T-helper 1 cell (primary cell): Measurements from ENCODE around the gene EEF1B2.
"Not testable (repeated sequence)": the region's sequence is repeated elsewhere in the genome, so short reads cannot be mapped to it uniquely, and the experiment has no call there.

ENCODE experiments used
- DNase-seq, 5 donors: peaks; one replicate each; pipeline ENCODE4 v3.0.0-alpha.2; 2012 to 2020
- total RNA-seq, 4 donors: gene quantifications; one replicate each; lab custom pipeline; 2026; lab: John Stamatoyannopoulos, UW

The EEF1B2 gene
- 454 to 625 (median 573) reads per million in 4 donors for total RNA-seq

DNA sequence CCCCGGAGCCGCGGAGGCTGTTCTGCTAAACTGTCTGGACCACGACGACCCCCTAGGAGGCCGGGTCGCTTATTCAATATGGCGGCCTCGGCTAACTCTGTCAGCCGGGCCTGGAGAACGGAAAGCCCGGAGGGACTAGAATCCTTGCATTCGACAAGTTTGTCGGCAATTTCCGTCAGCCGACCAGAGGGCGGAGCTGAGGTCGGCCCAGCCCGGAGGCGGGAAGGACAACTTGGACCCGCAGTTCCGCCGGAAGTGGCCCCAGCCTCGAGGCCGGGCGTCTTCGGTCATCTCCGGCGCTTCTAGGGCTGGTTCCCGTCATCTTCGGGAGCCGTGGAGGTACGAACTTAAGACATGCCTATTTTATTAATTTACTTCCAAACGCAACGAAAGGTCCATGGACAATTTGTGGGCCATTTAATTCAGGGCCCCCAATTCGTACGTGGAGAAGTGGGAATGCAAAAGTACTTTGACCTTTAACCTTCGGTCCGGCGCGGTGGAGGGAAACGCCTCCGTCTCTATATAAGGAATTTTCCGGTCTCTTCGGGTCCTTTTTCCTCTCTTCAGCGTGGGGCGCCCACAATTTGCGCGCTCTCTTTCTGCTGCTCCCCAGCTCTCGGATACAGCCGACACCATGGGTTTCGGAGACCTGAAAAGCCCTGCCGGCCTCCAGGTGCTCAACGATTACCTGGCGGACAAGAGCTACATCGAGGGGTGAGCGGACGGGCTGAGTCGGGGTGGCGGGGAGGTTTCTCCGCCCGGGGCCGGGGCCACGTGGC, at the start of gene EEF1B2, which contains the start of gene NDUFS1:
Gene EEF1B2, plus strand, starts transcription at position 550 of the 779 bp plus-strand sequence. Its CDS starts 85 bp downstream, at position 635.
Gene NDUFS1, minus strand, starts transcription at position 99 of the 779 bp plus-strand sequence. CDS start 5,766 bp downstream, outside the sequence.
- peak; percentile 93 to 98 (median 96) for DNase-seq

- DNase-seq = no peak
Measured at GRCh38 chr2:206112108-206112507, 47.6 kb upstream of the EEF1B2 start.

DNA sequence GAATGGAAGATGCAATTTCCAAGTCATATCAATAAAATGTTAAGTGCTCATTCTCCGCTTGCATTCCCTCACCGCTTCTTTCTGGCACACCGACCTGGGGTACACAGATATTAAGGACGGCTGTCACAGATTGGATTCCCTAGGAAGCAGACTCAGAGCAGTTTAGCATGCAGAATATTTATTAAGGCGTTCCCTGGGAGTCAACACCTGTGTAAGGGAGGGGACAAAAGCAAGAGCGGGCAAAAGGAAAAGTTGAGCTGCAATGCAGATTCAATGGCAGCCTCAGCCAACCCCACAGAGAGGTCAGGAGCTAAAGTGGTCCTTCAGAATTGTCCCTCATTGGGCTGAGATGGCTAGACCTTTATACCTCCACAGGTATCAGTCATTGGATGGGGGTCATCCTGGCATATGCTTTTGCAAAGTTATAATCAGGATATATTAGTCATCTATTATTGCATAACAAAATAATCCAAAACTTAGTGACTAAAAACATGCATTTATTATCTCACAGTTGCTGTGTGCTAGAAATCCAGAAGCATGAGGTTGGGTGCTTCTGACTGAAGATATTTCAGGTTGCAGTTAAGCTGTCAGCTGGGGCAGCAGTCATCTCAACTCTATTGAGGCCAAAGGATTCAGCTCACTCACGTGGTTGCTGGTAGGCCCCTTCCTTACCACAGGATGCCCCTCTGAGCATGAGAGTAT, 46.7 kb upstream of the EEF1B2 start:
- no peak for DNase-seq

- no peak for DNase-seq
Measured at GRCh38 chr2:206115026-206115578, 44.6 kb upstream of the EEF1B2 start.

- no peak for DNase-seq
Measured at GRCh38 chr2:206116278-206116677, 43.4 kb upstream of the EEF1B2 start.

- not testable (repeated sequence) for DNase-seq
Measured at GRCh38 chr2:206122569-206122968, 37.1 kb upstream of the EEF1B2 start.

GRCh38 chr2:206125901-206126300, 33.8 kb upstream of the EEF1B2 start:
- DNase-seq = no peak

DNA sequence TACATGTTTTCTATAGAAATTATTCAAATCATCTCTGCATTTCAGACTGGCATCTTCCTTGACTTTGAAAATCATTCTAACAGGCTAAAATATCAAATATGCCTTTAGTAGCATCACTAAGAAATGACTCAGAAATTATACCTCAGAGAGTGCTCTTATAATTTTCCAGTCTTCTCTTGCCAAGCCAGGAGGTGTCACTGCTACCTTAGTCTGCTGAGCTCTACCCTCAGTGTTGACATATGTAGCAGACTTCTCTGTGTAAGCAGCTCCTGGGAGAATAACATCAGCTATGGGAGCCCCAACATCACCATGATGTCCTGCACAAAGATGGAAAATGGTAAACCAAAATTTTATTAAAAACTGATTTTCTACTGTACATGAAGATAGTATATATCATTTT, 32.0 kb upstream of the EEF1B2 start:
- peak in 1 of 5 donors; percentile 6 for DNase-seq

DNA sequence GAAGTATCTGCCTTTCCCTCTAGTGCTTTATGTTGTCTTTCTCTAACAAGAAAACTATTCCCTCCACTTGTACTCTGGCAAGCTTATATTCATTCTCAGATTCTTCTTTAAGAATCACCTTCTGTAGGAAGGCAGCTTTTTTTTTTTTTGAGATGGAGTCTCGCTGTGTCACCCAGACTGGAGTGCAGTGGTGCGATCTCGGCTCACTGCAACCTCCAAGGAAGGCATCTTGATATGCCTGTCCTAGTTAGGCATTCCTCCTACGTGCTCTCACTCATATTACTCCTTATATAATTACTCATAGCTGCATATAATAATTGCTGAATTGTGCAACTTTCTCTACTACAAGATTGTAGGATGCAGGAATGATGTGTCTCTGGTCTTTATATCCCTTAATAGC, 16.2 kb upstream of the EEF1B2 start:
- DNase-seq = no peak

DNA sequence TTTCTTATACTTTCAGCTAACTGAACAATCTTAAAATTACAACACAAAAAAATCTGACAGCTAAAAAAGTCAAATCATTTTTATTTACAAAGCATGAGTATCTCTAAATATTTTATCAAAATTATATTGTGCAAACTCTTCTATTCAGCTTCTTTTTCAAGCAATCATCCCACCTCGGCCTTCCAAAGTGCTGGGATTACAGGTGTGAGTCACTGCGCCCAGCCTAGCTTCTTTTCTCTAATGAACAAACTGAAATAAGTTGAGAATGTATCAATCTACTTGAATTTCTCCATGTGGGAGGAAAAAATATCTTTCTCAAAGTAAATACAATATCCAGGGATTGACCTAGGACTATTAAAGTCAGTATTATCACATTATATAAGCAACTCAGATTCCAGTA, 15.3 kb upstream of the EEF1B2 start:
- no peak for DNase-seq

DNA sequence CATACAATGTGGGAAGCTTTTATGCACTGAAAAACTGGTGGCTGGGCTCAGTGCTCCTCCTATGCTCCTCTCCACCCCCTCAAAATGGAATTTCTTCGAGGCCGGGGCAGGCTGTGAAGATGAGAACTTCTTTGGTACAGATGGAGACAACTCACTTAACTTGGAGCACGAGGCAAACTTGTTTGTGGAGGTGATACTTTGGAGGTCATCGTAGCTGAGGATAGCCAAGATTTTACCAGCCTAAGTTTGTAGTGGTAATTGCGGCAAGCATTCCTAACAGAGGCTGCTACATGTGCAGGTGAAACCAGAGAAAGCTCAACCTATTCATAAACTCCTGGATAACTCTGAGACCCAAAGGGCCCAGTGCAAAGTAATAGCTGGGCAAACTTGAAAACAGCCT, 14.0 kb upstream of the EEF1B2 start:
- no peak for DNase-seq

GRCh38 chr2:206149330-206149729, 10.4 kb upstream of the EEF1B2 start:
- no peak for DNase-seq

DNA sequence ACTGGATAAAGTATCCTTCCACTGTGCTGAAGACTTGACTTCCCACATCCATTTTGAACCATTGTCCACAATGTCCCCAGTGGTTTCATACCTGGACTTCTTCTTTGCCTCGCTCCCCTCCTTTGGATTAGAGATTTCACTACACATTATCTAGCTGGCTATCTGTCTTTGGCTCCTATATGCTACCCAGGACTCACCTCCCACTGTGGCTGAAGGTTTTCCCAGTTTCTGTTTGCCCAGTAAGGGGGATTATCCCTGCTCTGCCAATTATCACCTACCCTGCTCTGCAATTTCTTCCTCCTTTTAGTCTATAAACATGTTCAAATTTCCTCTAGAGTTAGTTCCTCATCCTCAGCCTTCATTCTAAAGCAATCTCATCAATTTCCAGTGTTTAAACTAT, 9.5 kb upstream of the EEF1B2 start:
- no peak for DNase-seq

GRCh38 chr2:206150631-206151030, 9.1 kb upstream of the EEF1B2 start:
- no peak for DNase-seq

DNA sequence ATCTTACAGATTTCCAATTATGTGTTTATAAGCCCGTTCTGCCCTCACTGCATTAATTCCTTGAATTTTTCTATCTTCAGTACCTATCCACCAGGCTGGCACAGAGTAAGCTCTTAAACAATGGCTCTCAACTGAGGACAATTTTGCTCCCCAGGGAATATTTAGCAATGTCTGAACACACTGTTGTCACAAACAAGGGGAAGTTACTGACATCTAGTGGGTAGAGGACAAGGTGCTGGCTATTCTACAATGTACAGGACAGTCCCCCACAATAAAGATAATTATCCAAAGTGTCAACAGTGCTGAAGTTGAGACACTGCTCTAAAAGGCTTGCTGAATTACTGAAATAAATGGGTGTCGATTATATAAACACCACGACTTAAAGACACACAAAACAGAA, 5.5 kb upstream of the EEF1B2 start:
- DNase-seq = no peak

GRCh38 chr2:206157014-206157413, 2.7 kb upstream of the EEF1B2 start:
- DNase-seq = not testable (repeated sequence)

DNA sequence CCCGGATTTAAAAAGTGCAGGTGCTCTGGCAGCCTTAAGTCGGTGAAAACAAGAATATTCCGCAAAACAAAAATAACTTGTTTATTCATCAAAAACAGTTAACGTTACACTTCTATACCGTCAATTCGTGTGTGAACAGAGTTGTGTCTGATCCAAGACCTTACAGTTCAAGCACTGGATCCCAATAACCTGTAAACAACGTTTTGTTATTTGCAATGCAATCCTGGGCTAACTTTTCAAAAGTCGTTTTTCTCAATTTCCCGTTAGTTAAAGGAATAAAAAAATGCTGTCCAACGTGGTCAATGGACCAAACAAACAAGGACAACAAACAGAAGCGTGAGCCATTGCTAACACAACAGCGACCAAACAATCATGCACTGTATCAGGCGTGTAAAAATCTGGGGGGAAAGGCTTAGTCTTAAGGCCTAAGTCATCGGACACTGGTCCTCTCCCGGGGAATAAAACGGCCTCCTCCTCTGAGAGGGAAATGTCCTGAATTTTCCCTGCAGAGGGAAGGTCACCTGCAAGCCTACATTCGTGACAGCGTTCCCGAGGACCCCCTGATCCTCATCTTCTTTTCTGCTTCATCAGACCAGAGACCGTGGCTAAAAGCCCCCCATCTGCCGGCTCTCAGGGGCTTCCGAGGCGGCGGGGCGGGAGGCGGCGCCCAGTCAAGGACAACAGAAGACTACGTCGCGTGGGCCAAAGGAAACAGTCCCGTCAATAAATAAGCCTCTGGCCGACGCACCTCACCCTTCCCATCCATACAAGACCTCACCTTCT, 941 bp upstream of the EEF1B2 start:
- DNase-seq = no peak

- DNase-seq = peak in 1 of 5 donors; percentile 43
Measured at GRCh38 chr2:206160125-206160806, 571 bp downstream of the EEF1B2 start.

DNA sequence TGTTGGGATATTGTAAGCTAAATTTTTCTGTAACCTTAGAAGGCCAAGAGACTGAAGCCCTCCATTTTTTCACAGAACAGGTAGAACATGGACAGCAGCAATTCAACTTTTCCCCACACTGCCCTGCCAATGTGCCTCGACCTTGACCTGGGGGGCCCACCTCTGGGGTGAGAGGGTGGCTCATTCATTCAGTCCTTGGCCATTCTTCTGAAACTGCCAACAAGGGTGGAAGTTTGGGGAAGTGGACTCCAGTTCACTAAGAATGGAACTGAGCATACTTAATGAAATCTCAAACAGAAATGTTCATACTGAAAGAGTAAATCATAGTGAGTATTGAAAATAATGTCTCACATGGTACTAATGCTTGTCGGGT, 1.1 kb downstream of the EEF1B2 start:
- no peak for DNase-seq

GRCh38 chr2:206162401-206162800, 2.7 kb downstream of the EEF1B2 start:
- DNase-seq = not testable (repeated sequence)

DNA sequence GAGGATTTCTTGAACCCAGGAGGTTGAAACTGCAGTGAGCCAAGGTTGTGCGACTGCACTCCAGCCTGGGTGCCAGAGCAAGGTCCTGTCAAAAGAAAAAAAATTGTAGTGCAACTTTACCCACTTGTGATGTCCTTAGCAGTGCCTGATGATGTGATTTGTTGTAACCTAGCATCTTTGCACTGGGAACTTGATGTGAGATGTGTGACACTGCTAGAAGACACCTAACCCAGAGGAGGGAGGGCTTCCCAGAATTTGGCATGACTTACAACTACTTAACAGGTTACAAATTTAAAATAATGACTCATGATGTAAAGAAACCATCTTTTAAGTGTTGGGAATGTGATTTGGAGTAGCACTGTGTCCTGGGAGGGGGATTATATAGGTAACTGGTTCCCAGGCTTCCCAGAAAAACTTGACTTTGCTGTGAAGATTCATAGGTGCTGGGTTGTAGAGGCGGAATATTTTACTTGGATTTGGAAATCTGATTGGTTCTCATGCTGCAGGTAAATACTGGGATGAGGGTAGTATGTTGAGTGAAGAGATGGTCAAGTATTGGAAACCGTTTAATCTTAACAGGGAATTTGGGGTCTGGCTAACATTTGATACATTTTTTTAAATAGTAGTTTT, 3.7 kb downstream of the EEF1B2 start:
- no peak for DNase-seq
